GM20431 (cell line): ENCODE results near the gene XXYLT1.
"Not testable (repeated sequence)": the region's sequence is repeated elsewhere in the genome, so short reads cannot be mapped to it uniquely, and the experiment has no call there.

Source experiments
- in situ Hi-C: fragments of 300-500 bp; cut with MseI, MboI; formaldehyde crosslinking; loops from one replicate; pipeline ENCODE4 v1.15.0; 2020; ENCODE audit warnings: low sequenced_read_pairs; ENCODE audit not compliant: unreplicated experiment

The XXYLT1 gene

DNA sequence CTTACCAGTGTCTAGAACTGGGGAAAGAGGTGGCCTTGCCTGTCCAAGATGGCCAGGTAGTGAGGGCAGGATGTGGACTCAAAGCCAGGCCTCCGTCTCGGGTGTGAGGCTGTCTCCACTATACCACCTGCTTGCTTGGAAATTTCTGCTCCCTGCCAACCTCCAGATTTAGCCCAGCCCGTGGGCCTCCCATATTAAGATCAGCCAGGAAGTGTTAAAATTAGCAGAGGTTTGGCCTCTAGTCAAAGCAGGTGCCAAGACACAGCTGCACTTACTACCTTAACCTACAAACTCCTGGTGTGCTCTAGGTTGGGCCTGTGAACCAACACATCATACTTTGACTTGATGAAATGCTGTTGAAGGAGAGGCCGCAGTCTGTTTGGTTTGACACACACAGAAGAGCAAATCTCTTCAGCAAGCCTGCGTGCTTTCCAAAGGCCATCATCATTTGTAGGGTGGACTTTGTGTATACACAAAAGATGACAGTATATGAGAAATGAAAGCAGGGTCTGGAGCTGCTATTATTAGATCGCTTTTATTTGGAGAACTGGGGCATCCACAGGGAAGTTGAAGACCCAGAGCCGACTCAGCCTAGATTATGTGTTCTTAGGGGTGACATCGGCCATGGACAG is 206.5 kb downstream of the XXYLT1 start:
- in situ Hi-C loops = no loop called here

DNA sequence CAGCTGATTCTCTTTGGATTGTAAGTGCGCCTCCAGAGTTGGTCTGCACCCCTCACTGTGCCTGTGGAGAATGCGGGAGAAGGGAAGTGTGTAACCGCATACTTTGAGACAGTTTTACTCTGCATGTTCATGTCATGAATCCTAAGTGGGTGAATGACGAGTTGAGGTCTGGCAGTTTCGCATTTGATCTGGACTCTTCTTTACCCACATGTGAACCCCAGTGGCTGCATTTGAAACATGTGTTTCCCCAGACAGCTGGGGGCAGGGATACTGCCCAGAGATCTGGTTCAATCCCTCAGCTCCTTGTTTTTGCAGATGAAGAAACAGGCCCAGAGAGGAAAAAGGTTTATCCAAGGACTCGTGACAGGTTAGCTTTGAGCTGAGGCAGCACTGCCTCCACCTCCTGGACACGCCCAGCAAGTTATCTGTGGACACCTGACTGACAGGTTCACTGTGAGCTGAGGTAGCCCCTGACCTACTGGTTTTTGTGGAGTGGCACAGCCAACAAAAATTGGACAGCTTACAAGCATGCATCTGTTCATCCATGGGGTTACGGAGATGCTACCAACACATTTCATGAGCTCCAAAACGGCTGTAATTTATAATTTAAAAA is 207.3 kb downstream of the XXYLT1 start:
- in situ Hi-C loops = no loop called here

DNA sequence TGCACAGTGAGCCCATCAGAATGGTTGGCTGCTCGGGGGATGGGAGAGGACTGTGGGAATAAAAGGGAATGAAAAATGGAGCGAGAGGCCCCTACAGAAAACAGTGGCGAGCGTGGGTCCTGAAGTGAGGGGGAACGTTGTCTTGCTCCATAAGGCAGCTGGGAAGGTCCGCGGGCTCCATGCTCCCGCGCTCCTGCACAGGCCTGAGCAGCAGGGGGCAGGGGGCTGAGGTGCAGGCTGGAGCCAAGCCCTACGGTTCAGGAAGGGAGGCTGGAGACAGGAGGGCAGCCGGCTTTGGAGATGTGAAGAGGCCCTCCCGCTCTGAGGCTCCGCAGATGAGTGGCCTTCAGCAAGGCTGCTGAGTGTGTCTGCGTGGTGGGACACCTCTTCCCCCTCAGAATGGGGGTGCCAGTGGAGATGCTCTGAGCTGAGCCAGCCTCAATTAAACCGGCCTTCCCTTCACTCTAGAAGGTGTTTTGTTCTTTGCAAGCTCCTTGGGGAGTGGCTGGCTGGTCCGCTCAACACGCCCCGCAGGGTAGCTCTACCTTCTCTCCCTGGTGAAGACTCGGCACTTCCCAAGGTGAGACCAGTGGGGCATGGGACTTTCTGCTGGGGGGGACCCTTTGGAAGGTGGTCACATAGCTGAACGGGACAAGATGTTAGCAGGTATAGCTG is 208.0 kb downstream of the XXYLT1 start:
- in situ Hi-C loops = no loop called here

DNA sequence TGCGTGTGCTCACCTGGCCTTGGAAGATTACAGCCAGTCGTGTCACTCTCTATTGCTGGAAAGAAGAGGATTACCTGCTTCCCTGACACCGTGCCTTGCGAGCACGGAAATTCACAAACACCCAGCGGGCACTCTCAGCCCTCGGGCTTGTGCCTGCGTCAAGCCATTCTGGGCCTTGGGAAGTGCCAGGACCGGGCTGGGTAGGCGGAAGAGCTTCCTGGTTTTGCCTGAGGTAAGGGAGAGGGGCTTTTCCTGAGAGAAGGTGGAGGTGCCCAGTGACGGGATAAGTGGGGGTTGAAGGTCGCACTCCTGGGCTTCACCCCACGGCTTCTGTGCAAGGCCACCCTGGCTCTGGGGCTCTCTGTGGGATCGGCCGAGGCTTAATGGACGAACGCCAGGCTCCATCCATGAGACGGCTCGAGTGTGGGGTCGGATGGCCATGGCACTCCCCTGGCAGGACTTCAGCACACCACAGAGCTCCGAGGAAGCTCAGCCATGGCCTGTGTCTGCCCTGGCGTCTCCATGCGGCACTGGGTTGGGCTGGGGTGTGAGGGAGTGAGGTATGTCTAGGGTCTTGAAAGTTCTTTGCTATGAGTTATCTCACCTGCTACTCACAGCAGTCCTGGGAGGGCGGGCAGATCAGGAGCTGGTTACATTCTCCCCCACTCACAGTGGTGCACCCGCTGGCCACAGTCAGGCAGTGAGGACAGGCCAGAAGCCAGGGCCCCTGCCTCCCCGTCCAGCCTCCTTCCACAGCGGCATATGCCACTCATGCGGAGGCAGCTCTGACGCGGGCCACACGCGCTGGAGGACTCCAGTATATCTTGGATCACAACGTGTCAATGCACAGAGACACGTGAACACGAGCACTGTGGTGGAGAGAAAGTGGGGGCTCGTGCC is 209.0 kb downstream of the XXYLT1 start:
- in situ Hi-C loops = no loop called here

DNA sequence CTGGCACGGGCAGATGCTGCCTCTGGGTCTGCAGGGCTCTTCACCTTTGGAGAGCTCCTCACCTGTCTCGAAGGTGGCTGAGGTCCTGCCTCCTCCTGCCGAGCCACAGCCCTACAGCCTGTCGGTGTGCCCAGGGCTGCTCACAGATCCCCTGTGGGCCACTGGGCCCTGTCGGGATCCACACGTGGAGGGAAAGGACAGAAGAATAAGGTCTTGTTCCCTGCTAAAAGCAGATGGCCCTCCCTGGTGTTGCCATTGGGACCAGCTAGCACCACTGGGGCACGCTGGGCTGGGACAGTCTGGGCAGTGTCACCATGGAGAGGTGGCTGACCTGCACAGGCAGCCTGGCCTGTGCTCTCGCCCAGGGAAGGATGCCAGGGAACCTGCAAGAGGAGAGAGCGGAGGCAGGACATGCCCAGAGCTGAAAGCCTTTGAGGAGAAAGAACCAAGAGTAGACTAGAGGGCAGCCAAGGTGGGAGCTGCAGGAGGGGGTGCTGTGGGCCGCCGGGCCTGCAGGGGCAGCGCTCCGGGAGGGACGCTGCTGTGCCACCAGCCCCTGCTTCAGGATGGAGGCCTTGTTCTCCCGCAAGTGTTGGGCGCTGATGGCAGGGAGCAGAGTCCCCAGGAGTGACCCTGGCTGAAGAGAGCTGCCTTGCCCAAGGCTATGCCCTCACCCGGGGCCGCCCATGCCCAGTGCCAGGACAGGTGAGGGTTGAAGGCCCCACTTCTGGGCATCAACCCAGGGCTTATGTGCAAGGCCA is 210.2 kb downstream of the XXYLT1 start:
- in situ Hi-C loops = no loop called here

DNA sequence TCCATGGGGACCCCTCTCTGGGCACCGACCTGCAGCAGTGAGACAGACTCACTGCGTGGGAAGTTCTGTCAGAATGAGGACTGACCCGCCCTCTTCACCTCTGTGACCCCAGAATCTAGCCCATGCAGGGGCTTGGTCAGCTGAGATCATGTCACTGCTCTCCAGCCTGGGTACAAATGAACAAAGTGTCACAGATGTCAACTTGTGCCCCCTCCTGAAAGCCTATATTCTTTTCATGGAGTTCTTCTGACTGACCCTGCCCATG is 210.8 kb downstream of the XXYLT1 start:
- in situ Hi-C loops = no loop called here

DNA sequence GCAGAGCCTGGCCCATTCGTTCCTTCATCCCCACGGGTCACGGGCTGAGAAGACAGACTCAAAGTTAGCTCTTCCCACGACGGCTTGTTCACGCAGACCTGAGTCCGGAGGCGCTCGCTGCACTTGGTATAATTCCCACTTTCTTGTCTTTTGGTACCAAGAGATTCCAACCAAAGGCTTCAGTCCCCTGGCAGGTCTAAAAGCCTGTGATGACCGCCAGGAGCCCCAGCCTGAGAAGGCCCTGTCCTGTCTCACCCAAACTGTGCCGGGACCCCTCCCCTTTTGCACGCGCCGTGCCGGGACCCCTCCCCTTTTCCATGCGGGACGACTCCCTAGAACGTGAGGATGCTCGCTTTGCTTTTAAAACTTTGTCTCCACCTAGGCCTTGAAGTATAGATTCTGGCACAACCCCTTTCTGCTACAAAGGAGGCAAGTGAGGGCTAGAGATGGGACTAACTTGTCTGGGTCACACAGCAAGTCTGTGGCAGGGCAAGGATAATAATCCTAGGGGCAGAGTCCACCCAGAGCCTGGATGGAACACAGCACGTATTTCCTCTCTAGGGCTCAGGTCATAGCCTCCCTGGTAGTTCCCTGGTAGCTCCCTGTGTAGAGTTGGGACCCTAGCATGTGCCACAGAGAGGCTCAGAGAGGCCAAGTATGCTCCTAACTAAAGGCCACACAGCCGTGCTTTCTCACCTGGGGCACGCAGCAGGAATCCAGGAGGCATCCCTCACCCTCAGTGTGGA is 211.3 kb downstream of the XXYLT1 start:
- in situ Hi-C loops = no loop called here

DNA sequence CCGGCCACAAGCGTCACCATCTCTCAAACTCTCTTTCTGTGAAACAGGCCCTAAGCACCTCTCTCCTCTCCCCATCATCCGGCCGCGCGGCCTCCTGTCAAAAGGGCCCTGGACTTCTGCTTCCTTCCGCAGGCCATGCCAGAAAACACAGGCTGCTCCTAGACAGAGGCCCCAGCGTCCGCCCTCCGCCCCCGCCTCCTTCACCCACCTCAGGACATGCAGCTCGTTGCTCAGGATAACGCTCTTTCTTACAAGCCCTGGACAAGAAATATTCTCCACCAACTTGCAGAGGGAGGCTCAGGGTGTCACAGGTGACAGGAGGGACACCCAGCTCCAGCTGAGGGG is 212.0 kb downstream of the XXYLT1 start:
- in situ Hi-C loops = no loop called here

DNA sequence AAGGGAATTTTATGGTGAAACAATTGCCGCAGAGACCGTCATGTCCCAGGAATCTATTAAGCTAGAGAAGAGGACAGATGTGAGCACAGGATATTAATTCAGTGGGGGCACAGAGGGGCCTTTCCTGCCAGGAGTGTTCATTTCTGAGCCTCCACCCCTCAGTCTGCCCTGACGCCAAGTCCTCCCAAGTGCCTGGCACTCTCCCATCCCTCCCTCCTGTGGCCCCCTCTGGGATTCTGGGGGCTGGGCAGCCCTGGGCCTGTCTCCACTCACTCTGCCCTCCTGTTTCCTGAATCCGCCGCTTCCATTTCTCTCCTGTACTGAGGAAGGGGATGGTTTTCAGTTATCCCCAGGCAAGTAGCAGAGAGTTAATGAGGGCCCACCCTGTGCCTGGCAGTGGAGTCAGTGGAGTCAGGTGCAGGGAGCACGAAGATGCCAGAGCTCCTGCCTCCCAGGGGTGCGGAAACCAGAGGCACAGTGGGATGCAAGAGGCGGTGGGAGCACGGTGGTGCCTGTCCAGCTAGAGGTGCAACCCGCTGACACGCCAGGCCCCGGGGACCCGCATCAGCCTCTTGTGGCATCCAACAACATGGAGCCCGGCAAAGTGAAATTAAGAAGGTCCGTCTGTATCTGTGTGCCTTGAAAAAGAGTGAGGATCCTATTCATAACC is 212.5 kb downstream of the XXYLT1 start:
- in situ Hi-C loops = no loop called here

DNA sequence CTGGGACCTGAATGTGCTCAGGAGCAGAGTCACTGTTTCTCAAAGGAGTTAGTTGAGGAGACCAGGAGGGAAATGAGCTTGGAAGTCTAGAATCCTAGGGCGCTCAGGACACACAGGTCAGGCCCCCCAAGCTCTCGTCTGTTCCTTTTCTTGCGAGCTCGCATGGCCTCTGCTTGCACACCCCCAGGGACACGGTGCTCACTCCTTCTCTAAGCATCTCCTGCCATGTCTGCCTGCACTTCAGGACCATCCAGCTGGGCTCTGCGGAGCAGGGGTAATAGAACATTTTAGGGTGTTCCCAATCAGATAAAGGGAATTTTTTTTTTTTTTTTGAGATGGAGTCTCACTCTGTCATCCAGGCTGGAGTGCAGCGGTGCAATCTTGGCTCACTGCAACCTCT is 213.2 kb downstream of the XXYLT1 start:
- in situ Hi-C loops = no loop called here

DNA sequence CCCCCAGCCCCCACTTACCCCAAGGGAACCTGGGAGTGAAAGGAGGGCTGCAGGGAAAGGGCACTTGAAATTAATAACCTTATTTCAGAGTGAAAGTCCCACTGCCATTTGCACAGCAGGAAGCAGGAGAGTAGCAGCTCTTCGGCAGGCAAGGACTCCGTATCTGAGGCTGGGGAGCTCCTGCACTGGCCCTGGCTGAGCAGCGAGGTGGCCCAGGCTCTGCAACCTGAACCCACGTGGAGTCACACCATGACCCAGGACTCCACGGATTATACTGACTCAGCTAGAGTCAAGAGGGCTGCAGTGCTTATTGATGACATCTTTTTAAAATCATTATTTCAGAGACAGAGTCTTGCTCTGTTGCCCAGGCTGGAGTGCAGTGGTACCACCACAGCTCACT is 214.5 kb downstream of the XXYLT1 start:
- in situ Hi-C loops = no loop called here

DNA sequence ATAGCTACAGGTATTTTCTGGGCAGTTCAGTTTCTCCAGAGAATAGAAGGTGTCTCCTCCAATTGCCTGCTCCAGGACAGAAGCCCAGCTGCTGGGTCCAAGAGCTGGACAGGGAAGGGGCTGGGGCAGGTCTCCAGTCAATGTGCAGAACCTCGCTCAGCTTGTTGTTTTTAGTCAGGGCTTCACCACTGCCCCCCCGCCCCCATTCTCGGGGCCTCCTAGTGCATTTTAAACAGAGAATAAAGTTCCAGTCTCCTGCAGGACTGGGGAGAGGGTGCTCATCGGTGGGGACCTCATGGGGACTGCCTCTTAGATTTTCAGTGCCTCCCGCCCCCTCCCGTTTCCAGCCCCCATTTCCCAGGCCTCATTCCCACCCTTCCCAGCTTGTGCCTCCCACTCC is 216.6 kb downstream of the XXYLT1 start:
- in situ Hi-C loops = no loop called here

DNA sequence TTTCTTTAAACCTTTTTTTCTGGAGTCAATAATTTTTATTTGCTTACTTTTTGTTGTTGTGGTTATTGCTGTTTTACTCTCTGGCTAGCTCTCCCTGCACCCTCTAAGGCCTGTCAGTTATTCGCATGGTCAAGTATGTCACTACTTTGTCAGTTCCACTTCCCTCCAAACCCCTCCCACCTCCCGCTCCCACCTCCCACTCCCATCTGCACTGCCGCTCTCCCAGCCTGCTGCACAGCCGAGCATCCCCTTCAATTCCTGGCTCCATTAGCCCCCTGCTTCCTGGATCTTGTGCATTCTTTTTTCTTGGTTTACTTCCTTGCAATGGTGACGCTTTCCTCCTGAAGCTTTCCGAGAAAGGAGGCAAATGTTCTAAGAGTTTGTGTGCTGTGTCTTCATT is 218.0 kb downstream of the XXYLT1 start:
- in situ Hi-C loops = no loop called here

DNA sequence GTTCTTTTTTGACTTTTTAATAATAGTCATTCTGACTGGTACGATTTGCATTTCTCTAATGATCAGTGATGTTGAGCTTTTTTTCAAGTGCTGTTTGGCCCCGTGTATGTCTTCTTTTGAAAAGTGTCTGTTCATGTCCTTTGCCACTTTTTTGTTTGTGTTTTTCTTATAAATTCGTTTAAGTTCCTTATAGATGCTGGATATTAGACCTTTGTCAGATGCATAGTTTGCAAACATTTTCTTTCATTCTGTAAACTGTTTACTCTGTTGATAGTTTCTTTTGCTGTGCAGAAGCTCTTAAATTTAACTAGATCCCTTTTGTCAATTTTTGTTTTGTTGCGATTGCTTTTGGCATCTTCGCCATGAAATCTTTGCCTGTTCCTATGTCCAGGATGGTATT is 220.7 kb downstream of the XXYLT1 start:
- in situ Hi-C loops = not testable (repeated sequence)

DNA sequence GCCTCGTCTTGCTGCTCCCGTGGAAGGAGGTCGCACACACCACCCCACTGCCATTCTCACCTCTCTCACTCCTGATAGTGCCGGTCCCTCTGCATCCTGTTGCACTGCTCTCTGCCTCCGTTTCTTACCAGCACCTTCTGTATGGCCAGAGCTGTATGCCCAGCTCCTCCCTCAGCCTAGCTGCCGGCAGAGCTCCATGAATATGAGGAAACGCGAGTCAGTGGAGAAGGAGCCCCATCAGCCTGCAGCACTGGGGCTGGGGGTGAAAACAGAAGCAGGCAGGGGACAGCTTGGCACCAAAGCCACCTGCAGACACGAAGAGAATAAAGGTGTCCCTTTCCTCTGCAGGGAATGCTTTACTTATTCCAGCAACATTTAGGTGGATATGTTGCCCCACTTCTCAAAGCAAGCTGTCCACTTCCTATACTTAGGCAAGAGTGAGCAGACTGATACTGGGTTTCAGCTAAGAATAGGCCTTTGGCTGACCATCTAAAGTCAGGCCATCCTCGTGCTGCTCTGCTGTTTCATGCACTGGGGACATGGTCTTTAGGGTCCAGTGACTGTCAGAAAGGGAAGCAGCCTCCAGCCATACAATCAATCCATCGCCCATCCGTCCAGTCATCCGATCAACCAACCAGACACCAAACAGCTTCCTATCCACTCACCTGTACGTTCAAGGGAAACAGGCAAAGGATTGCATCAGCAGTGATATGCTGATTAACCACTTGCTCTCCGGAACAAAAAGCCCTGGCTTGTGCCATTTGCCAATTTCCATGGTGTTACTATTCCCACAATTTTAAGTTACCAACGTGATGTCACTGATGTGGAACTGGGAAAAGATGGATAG is 222.7 kb downstream of the XXYLT1 start:
- in situ Hi-C loops = no loop called here

DNA sequence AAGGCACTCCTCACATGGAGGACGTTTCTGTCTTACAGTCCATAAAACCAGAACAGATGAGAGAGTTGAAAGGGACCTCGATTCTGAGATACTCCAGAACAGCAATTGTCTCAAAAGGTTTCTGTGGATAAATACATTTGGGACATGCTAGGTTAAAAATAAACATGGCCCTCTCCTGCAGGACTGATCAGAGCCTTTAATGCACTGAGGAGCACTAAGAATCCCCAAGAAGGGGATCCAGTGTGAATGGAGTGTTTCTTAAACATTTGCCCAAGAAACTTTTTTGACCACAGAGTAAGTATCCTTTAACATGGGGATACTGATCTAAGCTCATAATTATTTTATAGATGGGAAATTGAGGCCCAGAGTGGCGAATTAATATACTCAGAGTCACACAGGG is 223.4 kb downstream of the XXYLT1 start:
- in situ Hi-C loops = no loop called here

DNA sequence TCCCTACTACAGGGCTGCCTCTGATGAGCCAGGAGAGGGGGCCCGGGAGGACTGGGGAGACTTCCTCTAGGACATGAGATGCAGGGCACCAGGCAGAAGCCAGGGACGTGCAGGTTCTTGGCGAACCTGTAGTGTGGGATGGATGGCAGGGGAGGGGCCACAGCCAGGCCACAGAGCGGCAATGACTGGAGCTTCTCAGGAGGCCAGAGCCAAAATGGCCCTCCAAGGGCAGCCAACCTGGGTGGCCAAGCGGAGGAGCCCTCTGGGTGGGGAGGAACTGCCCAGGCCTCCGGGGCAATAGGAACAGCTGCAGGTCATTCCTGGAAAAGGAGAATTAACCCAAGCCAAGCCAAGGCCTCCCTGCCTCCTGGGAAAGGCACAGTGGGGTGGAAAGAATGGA is 224.5 kb downstream of the XXYLT1 start:
- in situ Hi-C loops = no loop called here

DNA sequence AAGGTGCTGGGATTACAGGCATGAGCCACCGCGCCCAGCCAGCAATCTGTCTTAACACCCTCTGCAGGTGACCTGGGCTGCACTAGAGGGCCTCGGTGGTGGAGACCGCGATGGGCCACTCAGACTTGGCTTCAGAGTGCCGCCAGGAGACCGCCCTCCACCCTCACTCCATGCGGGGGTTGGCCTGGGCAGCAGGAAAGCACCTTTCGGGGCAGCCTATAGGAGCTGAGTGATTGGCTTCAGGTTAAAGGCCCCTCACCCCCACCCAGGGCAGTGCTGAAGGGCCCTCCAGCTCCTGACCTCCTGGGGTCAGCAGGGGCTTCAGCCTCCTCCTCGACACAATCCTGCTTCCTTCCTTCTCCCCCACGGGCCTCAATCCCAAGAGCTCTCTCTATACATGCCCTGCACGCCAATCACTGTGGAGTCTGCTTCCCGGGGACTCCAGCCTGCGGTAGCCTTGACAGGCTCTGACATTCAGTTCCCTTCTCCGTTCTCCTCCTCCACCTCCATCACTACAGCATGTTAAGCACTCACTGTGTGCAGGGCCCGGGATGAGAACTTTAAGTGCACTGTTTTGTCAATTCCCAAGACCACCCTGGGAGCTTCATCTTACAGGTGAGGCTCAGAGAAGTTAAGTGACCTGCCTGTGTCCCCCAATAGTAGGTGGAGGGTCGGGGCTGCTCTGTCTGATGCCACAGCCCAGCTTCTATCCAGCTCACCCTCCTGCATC is 225.3 kb downstream of the XXYLT1 start:
- in situ Hi-C loops = no loop called here
